GM23248 (cell line): Measurements from ENCODE around the gene UNC5A. TPM values are rescaled to one million over a fixed set of nuclear protein-coding genes. Genes with fewer than 3 reads are reported as not detected.

ENCODE experiments used
- DNase-seq: peaks from one replicate; pipeline ENCODE4 v3.0.0-alpha.2; 2015
- H2AFZ ChIP-seq: fragments of 200-600 bp; sonication (generic); 2 replicates; pipeline ENCODE4 v1.6.1; 2016; ENCODE audit warnings: antibody characterized with exemption
- H3F3A ChIP-seq: fragments of 200-600 bp; sonication (generic); 2 replicates; pipeline ENCODE4 v1.6.1; 2016; ENCODE audit warnings: mild to moderate bottlenecking, antibody characterized with exemption, mixed run types; ENCODE audit not compliant: insufficient read depth
- H3K27ac ChIP-seq: fragments of 200-600 bp; sonication (generic); 2 replicates; pipeline ENCODE4 v1.5.1; 2016; ENCODE audit warnings: mild to moderate bottlenecking
- H3K27me3 ChIP-seq: fragments of 200-600 bp; sonication (generic); replicated peaks from 2 replicates; pipeline ENCODE4 v1.6.1; 2016; ENCODE audit warnings: mild to moderate bottlenecking; ENCODE audit not compliant: insufficient read depth
- H3K36me3 ChIP-seq: fragments of 200-600 bp; sonication (generic); 2 replicates; pipeline ENCODE4 v1.6.1; 2016; ENCODE audit warnings: low read depth, mild to moderate bottlenecking
- H3K4me1 ChIP-seq: fragments of 200-600 bp; sonication (generic); 2 replicates; pipeline ENCODE4 v1.6.1; 2016; ENCODE audit warnings: mild to moderate bottlenecking; ENCODE audit not compliant: insufficient read depth
- H3K4me2 ChIP-seq: fragments of 200-600 bp; sonication (generic); one replicate; pipeline ENCODE4 v1.6.1; 2016; ENCODE audit warnings: mild to moderate bottlenecking; ENCODE audit not compliant: unreplicated experiment
- H3K4me3 ChIP-seq: fragments of 200-600 bp; sonication (generic); 2 replicates; pipeline ENCODE4 v1.5.1; 2016; ENCODE audit warnings: mild to moderate bottlenecking
- H3K79me2 ChIP-seq: fragments of 200-600 bp; sonication (generic); 2 replicates; pipeline ENCODE4 v1.6.1; 2016; ENCODE audit warnings: mild to moderate bottlenecking; ENCODE audit not compliant: insufficient read depth
- H3K9ac ChIP-seq: fragments of 200-600 bp; sonication (generic); 2 replicates; pipeline ENCODE4 v1.6.1; 2016; ENCODE audit warnings: mild to moderate bottlenecking
- H3K9me2 ChIP-seq: fragments of 200-600 bp; sonication (generic); 2 replicates; pipeline ENCODE4 v1.6.1; 2016; ENCODE audit warnings: mixed run types, mild to moderate bottlenecking, moderate library complexity; ENCODE audit not compliant: insufficient read depth
- H3K9me3 ChIP-seq: fragments of 200-600 bp; sonication (generic); one replicate; pipeline ENCODE4 v1.6.1; 2017; ENCODE audit warnings: low read depth
- H4K20me1 ChIP-seq: fragments of 200-600 bp; sonication (generic); 2 replicates; pipeline ENCODE4 v1.6.0; 2016; ENCODE audit not compliant: insufficient read depth
- EZH2 ChIP-seq: fragments of 200-600 bp; sonication (generic); IDR thresholded peaks from 2 replicates; pipeline ENCODE4 v1.6.1; 2018; ENCODE audit warnings: antibody characterized with exemption, mild to moderate bottlenecking; ENCODE audit not compliant: insufficient read depth, poor library complexity, severe bottlenecking
- EZH2phosphoT487 ChIP-seq: fragments of 200-600 bp; sonication (generic); IDR thresholded peaks from 2 replicates; pipeline ENCODE4 v1.6.1; 2018; ENCODE audit warnings: antibody characterized with exemption, moderate library complexity, mild to moderate bottlenecking, low read depth; ENCODE audit not compliant: insufficient read depth
- whole genome bisulfite sequencing, 2 experiments: methylation state at CpG; one replicate each; pipeline ENCODE4 v1.1.6; 2015 to 2017; ENCODE audit warnings: low lambda C conversion rate in 2 of 2, low coverage in 1 of 2; ENCODE audit errors: missing lambda C conversion rate in 2 of 2; 5-methylcytosine and 5-hydroxymethylcytosine counted together
- in situ Hi-C: fragments of 300-500 bp; cut with MboI; formaldehyde crosslinking; loops from 2 replicates; pipeline ENCODE4 v1.15.0; 2020
- polyA plus RNA-seq: library from polyadenylated mRNA; unstranded; fragments of >200 nt; fragmentation: Nextera tagmentation; extraction: Ambion mirVana; gene quantifications from 2 replicates; pipeline ENCODE4 v1.2.1, GENCODE V29; 2016
- total RNA-seq: library from RNA; depleted of rRNA; stranded (reverse); fragments of >200 nt; shearing (Covaris generic); gene quantifications from 2 replicates; pipeline ENCODE4 v1.2.3, GENCODE V29; 2014

The UNC5A gene
- total and polyA plus RNA-seq, 2 experiments from 2014 or later = not detected

DNA sequence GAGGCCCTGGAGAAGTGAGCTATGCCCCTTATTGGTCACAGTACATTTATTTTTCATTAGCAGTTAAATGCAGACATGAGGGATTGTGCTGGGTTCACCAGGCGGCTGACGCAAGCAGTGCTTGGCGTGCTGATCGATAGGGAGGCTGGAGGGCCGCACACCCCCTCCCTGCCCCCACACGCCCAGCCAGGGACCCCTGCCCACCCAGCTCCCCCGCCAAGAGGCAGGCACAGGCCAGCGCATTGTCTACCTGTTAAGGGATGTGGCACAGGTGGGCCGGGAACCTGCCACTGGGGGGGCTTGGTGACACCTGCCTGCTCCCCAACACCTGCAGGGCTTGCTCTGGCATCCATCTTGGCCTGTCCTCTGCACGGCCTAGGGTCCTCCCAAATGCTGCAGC lies 49.6 kb downstream of the UNC5A start:
- no peak for DNase-seq
- no peak overlapping the region for H3K9ac ChIP-seq
- no peaks in the 10 kb centered on the region for H3K9me3 ChIP-seq
- WGBS, 2 experiments = 32 to 33% methylated on average over 7 to 10 of the region's 10 CpGs
- no peaks in the 10 kb centered on the region for H4K20me1 ChIP-seq
- no peaks in the 10 kb centered on the region for H3K36me3 ChIP-seq
- in situ Hi-C loops = no loop called here
- TF ChIP-seq EZH2 (no peak), EZH2phosphoT487 (no peak)
- H3K4me3 ChIP-seq = no peak overlapping the region
- H3K9me2 ChIP-seq = no peaks in the 10 kb centered on the region
- H3F3A ChIP-seq = no peaks in the 10 kb centered on the region
- peaks cover 9% of the 10 kb centered on the region for H3K27me3 ChIP-seq
- no peak overlapping the region for H3K27ac ChIP-seq
- H3K4me2 ChIP-seq = no peak overlapping the region
- H3K4me1 ChIP-seq = no peaks in the 10 kb centered on the region
- no peak overlapping the region for H2AFZ ChIP-seq
- H3K79me2 ChIP-seq = no peaks in the 10 kb centered on the region

DNA sequence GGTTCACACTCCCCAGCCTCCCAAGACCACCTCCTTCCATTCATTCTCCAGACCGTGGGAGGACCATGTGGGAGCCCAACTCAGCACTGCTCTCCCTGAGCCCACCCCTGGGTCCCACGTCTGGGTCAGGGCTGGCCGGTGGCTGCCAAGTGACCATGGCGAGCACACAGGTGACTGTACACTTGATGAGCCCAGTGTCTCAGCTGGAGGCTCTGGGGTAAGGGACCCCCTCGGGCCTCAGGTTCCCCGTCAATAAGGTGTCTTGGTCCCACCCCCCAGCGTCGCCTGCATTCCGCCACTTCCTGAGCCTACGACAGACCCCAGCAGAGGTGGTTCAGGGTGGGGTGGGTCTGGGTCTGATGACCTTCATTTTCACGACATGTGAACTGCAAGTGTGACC lies 50.0 kb downstream of the UNC5A start:
- H3K36me3 ChIP-seq = no peaks in the 10 kb centered on the region
- in situ Hi-C loops = no loop called here
- no peaks in the 10 kb centered on the region for H3F3A ChIP-seq
- H3K9me3 ChIP-seq = no peaks in the 10 kb centered on the region
- no peak overlapping the region for H3K4me3 ChIP-seq
- no peaks in the 10 kb centered on the region for H3K9me2 ChIP-seq
- H3K27me3 ChIP-seq = peaks cover 10% of the 10 kb centered on the region
- TF ChIP-seq EZH2 = no peak
- no peak for TF ChIP-seq EZH2phosphoT487
- no peaks in the 10 kb centered on the region for H3K4me1 ChIP-seq
- H4K20me1 ChIP-seq = no peaks in the 10 kb centered on the region
- WGBS, 2 experiments = 43 to 50% methylated on average over 11 of the region's 11 CpGs
- H2AFZ ChIP-seq = no peak overlapping the region
- no peak overlapping the region for H3K27ac ChIP-seq
- no peak overlapping the region for H3K9ac ChIP-seq
- H3K79me2 ChIP-seq = no peaks in the 10 kb centered on the region
- DNase-seq = no peak
- H3K4me2 ChIP-seq = no peak overlapping the region

GRCh38 chr5:176861276-176861675 lies 50.9 kb downstream of the UNC5A start:
- no peaks in the 10 kb centered on the region for H3K36me3 ChIP-seq
- TF ChIP-seq EZH2 (no peak), EZH2phosphoT487 (no peak)
- H3K9me3 ChIP-seq = no peaks in the 10 kb centered on the region
- in situ Hi-C loops = no loop called here
- no peak overlapping the region for H3K4me3 ChIP-seq
- no peak overlapping the region for H3K4me2 ChIP-seq
- WGBS, 2 experiments = 68 to 75% methylated on average over 10 to 11 of the region's 11 CpGs
- no peak for DNase-seq
- H3K79me2 ChIP-seq = no peaks in the 10 kb centered on the region
- no peaks in the 10 kb centered on the region for H3K9me2 ChIP-seq
- no peak overlapping the region for H3K9ac ChIP-seq
- no peaks in the 10 kb centered on the region for H3F3A ChIP-seq
- H4K20me1 ChIP-seq = no peaks in the 10 kb centered on the region
- peaks cover 19% of the 10 kb centered on the region for H3K27me3 ChIP-seq
- no peak overlapping the region for H3K27ac ChIP-seq
- no peaks in the 10 kb centered on the region for H3K4me1 ChIP-seq
- no peak overlapping the region for H2AFZ ChIP-seq

- H3F3A ChIP-seq = no peaks in the 10 kb centered on the region
- H2AFZ ChIP-seq = no peak overlapping the region
- H4K20me1 ChIP-seq = no peaks in the 10 kb centered on the region
- no peak for DNase-seq
- H3K4me3 ChIP-seq = no peak overlapping the region
- no peaks in the 10 kb centered on the region for H3K9me2 ChIP-seq
- peaks cover 31% of the 10 kb centered on the region for H3K27me3 ChIP-seq
- H3K36me3 ChIP-seq = no peaks in the 10 kb centered on the region
- TF ChIP-seq EZH2phosphoT487 (no peak), EZH2 (no peak)
- H3K9me3 ChIP-seq = no peaks in the 10 kb centered on the region
- in situ Hi-C loops = no loop called here
- WGBS, 2 experiments = 43 to 48% methylated on average over 27 to 28 of the region's 28 CpGs
- H3K79me2 ChIP-seq = no peaks in the 10 kb centered on the region
- H3K27ac ChIP-seq = no peak overlapping the region
- H3K9ac ChIP-seq = no peak overlapping the region
- no peaks in the 10 kb centered on the region for H3K4me1 ChIP-seq
- H3K4me2 ChIP-seq = no peak overlapping the region
These were observed 52.1 kb downstream of the UNC5A start for GRCh38 chr5:176862330-176862995.
